A673 (cell line): ENCODE data around the gene SPNS3. TPM values are rescaled to one million over a fixed set of nuclear protein-coding genes. Genes with fewer than 3 reads are reported as not detected.

Source experiments
- BruUV-seq: library from RNA; stranded (reverse); fragments of 400-500 nt; replicated peaks from 2 replicates; lab custom pipeline; 2021; lab: Mats Ljungman, UMichigan
- CTCF ChIA-PET: fragments of 300-600 bp; sonication (Branson Sonifier 250); formaldehyde crosslinking; loops from one replicate; lab custom pipeline; 2022; ENCODE audit warnings: antibody characterized with exemption; lab: Charles Lee
- POLR2A ChIA-PET: fragments of 300-600 bp; sonication (Branson Sonifier 250); formaldehyde crosslinking; loops from one replicate; lab custom pipeline; 2022; ENCODE audit warnings: antibody characterized with exemption; ENCODE audit not compliant: low non-redundant PET; lab: Charles Lee
- DNase-seq: peaks from one replicate; pipeline ENCODE4 v3.0.0-alpha.2; 2015; ENCODE audit warnings: low spot score
- H3K27ac ChIP-seq: fragments of 200-600 bp; sonication (generic); 2 replicates; pipeline ENCODE4 v1.5.1; 2016; ENCODE audit warnings: mixed run types, low read depth, mild to moderate bottlenecking, mixed read lengths, antibody characterized with exemption, low read length; ENCODE audit not compliant: poor library complexity, severe bottlenecking
- H3K27me3 ChIP-seq: fragments of 200-600 bp; sonication (generic); replicated peaks from 2 replicates; pipeline ENCODE4 v1.6.1; 2017; ENCODE audit warnings: mixed run types, low read depth, mild to moderate bottlenecking, mixed read lengths, antibody characterized with exemption, low read length; ENCODE audit not compliant: insufficient read depth, poor library complexity
- H3K36me3 ChIP-seq: fragments of 200-600 bp; sonication (generic); 2 replicates; pipeline ENCODE4 v1.6.1; 2016; ENCODE audit warnings: mixed run types, mild to moderate bottlenecking, mixed read lengths, antibody characterized with exemption, low read length; ENCODE audit not compliant: insufficient read depth, poor library complexity, severe bottlenecking
- H3K4me1 ChIP-seq: fragments of 200-600 bp; sonication (generic); 2 replicates; pipeline ENCODE4 v1.6.1; 2017; ENCODE audit warnings: mixed run types, mild to moderate bottlenecking, mixed read lengths, antibody characterized with exemption, low read length; ENCODE audit not compliant: insufficient read depth, poor library complexity, severe bottlenecking
- H3K4me3 ChIP-seq: fragments of 200-600 bp; sonication (generic); 2 replicates; pipeline ENCODE4 v1.5.1; 2016; ENCODE audit warnings: low read depth, mixed run types, mild to moderate bottlenecking, mixed read lengths, low read length; ENCODE audit not compliant: poor library complexity, severe bottlenecking
- H3K9me3 ChIP-seq: fragments of 200-600 bp; sonication (generic); 2 replicates; pipeline ENCODE4 v1.6.1; 2016; ENCODE audit warnings: mixed run types, low read depth, mild to moderate bottlenecking, mixed read lengths, antibody characterized with exemption, low read length; ENCODE audit not compliant: poor library complexity, severe bottlenecking
- CTCF ChIP-seq: fragments of 300-800, 200-600 bp; sonication (generic); conservative IDR thresholded peaks from 2 replicates; pipeline ENCODE4 v1.5.1; 2017; ENCODE audit warnings: low read depth, mild to moderate bottlenecking, antibody characterized with exemption, low read length, moderate library complexity, mixed read lengths
- EZH2 ChIP-seq: fragments of 200-600 bp; sonication (generic); IDR thresholded peaks from 2 replicates; pipeline ENCODE4 v1.6.1; 2017; ENCODE audit warnings: borderline replicate concordance, low read depth, mild to moderate bottlenecking, mixed read lengths, antibody characterized with exemption, low read length; ENCODE audit not compliant: poor library complexity, severe bottlenecking
- intact Hi-C: fragments of 100-400 bp; cut with micrococcal nuclease; formaldehyde crosslinking; loops from one replicate; pipeline ENCODE4 v1.10.0; 2022; ENCODE audit not compliant: unreplicated experiment
- total RNA-seq: library from RNA; stranded (reverse); gene quantifications from 2 replicates; pipeline ENCODE4 v1.2.3, GENCODE V29; 2021

SPNS3 gene
- total RNA-seq, 1 experiment from 2014 or later, result not detected

GRCh38 chr17:4503283-4504025 lies 69.7 kb downstream of the SPNS3 start:
- TF ChIP-seq EZH2, result no peak
- TF ChIP-seq CTCF, result no peak
- H3K4me1 ChIP-seq, result peaks cover 8% of the 10 kb centered on the region
- intact Hi-C loops, result no loop called here
- H3K27me3 ChIP-seq, result peaks cover 33% of the 10 kb centered on the region
- H3K27ac ChIP-seq, result no peak overlapping the region
- no peaks in the 10 kb centered on the region for H3K9me3 ChIP-seq
- ChIA-PET POLR2A (no interaction called here), CTCF (no interaction called here)
- DNase-seq, result no peak
- no TSS peak for BruUV-seq
- H3K36me3 ChIP-seq, result no peaks in the 10 kb centered on the region
- H3K4me3 ChIP-seq, result no peak overlapping the region

- H3K36me3 ChIP-seq, result no peaks in the 10 kb centered on the region
- TF ChIP-seq EZH2 (no peak), CTCF (no peak)
- H3K4me1 ChIP-seq, result peaks cover 5% of the 10 kb centered on the region
- peaks cover 31% of the 10 kb centered on the region for H3K27me3 ChIP-seq
- H3K9me3 ChIP-seq, result no peaks in the 10 kb centered on the region
- no TSS peak for BruUV-seq
- H3K27ac ChIP-seq, result no peak overlapping the region
- CTCF ChIA-PET, result no interaction called here
- no peak for DNase-seq
- intact Hi-C loops, result no loop called here
- no peak overlapping the region for H3K4me3 ChIP-seq
- POLR2A ChIA-PET, result no interaction called here
These were observed 70.4 kb downstream of the SPNS3 start for GRCh38 chr17:4504188-4504587.

- ChIA-PET POLR2A (no interaction called here), CTCF (interaction anchor here (0.6 kb wide), 1 partner anchor 290 kb away, joined by 5 read pairs; no protein-coding TSS in a partner anchor)
- Histone ChIP-seq H3K4me3 (no peak overlapping the region), H3K27ac (no peak overlapping the region), H3K4me1 (no peaks in the 10 kb centered on the region), H3K36me3 (no peaks in the 10 kb centered on the region), H3K27me3 (peaks cover 21% of the 10 kb centered on the region), H3K9me3 (no peaks in the 10 kb centered on the region)
- intact Hi-C loops, result no loop called here
- DNase-seq, result no peak
- TF ChIP-seq EZH2 (no peak), CTCF (no peak)
- no TSS peak for BruUV-seq
These were observed 71.4 kb downstream of the SPNS3 start for GRCh38 chr17:4505187-4505586.
